Activated CD8-positive, alpha-beta memory T cell treated with anti-CD3 and anti-CD28 coated beads, Interleukin-2, amount 50 U/mL, for 24 hours (primary cell): Measurements from ENCODE around the gene AP1S1.
"Not testable (repeated sequence)": the region's sequence is repeated elsewhere in the genome, so short reads cannot be mapped to it uniquely, and the experiment has no call there.

Experiments used
- DNase-seq: peaks from one replicate; pipeline ENCODE4 v3.0.0-alpha.2; 2020; ENCODE audit errors: extremely low read depth

AP1S1 gene

GRCh38 chr7:101124376-101125056, 29.8 kb upstream of the AP1S1 start:
- DNase-seq = no peak

- no peak for DNase-seq
These were observed 28.2 kb upstream of the AP1S1 start for GRCh38 chr7:101125989-101126650.

- no peak for DNase-seq
These were observed 27.4 kb upstream of the AP1S1 start, which contains the start of gene SERPINE1 for GRCh38 chr7:101126651-101127459. TSS of gene SERPINE1 (plus strand) at chr7:101127104. CDS start at chr7:101128394, 1,290 bp downstream.

- no peak for DNase-seq
These were observed 26.7 kb upstream of the AP1S1 start for GRCh38 chr7:101127460-101128039.

GRCh38 chr7:101128040-101128834, 26.0 kb upstream of the AP1S1 start:
- DNase-seq = no peak

GRCh38 chr7:101129603-101130117, 24.6 kb upstream of the AP1S1 start:
- DNase-seq = no peak

GRCh38 chr7:101132626-101133600, 21.4 kb upstream of the AP1S1 start:
- not testable (repeated sequence) for DNase-seq

- no peak for DNase-seq
These were observed 20.5 kb upstream of the AP1S1 start for GRCh38 chr7:101133621-101134398.

- no peak for DNase-seq
These were observed 19.8 kb upstream of the AP1S1 start for GRCh38 chr7:101134399-101134980.

- no peak for DNase-seq
These were observed 16.5 kb upstream of the AP1S1 start for GRCh38 chr7:101137651-101138212.

GRCh38 chr7:101138213-101138870, 15.9 kb upstream of the AP1S1 start:
- DNase-seq = peak; percentile 84

- DNase-seq = no peak
These were observed 14.0 kb upstream of the AP1S1 start for GRCh38 chr7:101140339-101140699.

GRCh38 chr7:101140746-101141382, 13.4 kb upstream of the AP1S1 start:
- no peak for DNase-seq

- DNase-seq = no peak
These were observed 2.2 kb upstream of the AP1S1 start for GRCh38 chr7:101151908-101152651.

GRCh38 chr7:101154693-101155102, 422 bp downstream of the AP1S1 start:
- no peak for DNase-seq

- DNase-seq = no peak
These were observed 1.0 kb downstream of the AP1S1 start for GRCh38 chr7:101155303-101155702.

- DNase-seq = no peak
These were observed 2.0 kb downstream of the AP1S1 start for GRCh38 chr7:101156277-101156676.
